SK-N-SH (cell line): ENCODE results near the gene OGN.

Experiments used
- CHD2 ChIP-seq: fragments of 150-350 bp; IDR thresholded peaks from 2 replicates; pipeline ENCODE4 v1.6.1; 2018; ENCODE audit warnings: low read length; ENCODE audit not compliant: partially characterized antibody
- GABPA ChIP-seq: IDR thresholded peaks from 2 replicates; pipeline ENCODE4 v1.4.0; 2012; ENCODE audit warnings: low read depth, mild to moderate bottlenecking
- GATA2 ChIP-seq: sonication (generic); formaldehyde crosslinking; IDR thresholded peaks from 2 replicates; pipeline ENCODE4 v1.5.0; 2020; ENCODE audit warnings: mild to moderate bottlenecking, missing genetic modification reagents
- JUND ChIP-seq: IDR thresholded peaks from 2 replicates; pipeline ENCODE4 v1.4.0; 2012
- POLR2AphosphoS5 ChIP-seq: IDR thresholded peaks from 2 replicates; pipeline ENCODE4 v1.6.1; 2012; ENCODE audit warnings: low read depth, low read length
- RCOR1 ChIP-seq: fragments of 150-350 bp; IDR thresholded peaks from 2 replicates; pipeline ENCODE4 v1.6.1; 2017; ENCODE audit warnings: antibody characterized with exemption, low read length
- RXRA ChIP-seq: IDR thresholded peaks from 2 replicates; pipeline ENCODE4 v1.4.0; 2012; ENCODE audit warnings: low read depth, mild to moderate bottlenecking, borderline replicate concordance
- TF ChIP-seq, protein P1 (sequence below): fragments of 200-600 bp; sonication (generic); IDR thresholded peaks from 2 replicates; pipeline ENCODE4 v1.6.1; 2017; ENCODE audit warnings: antibody characterized with exemption, mild to moderate bottlenecking, moderate library complexity
- TF ChIP-seq, protein P2 (sequence below): IDR thresholded peaks from 2 replicates; pipeline ENCODE4 v1.6.1; 2012; ENCODE audit warnings: mild to moderate bottlenecking, low read depth, low read length, moderate library complexity
- TF ChIP-seq, protein P3 (sequence below): fragments of 150-350 bp; IDR thresholded peaks from 2 replicates; pipeline ENCODE4 v1.6.1; 2017; ENCODE audit warnings: antibody characterized with exemption, low read length, low read depth, borderline replicate concordance
- TF ChIP-seq, protein P4 (sequence below): IDR thresholded peaks from 2 replicates; pipeline ENCODE4 v1.4.0; 2012; ENCODE audit warnings: low read depth

DNA sequence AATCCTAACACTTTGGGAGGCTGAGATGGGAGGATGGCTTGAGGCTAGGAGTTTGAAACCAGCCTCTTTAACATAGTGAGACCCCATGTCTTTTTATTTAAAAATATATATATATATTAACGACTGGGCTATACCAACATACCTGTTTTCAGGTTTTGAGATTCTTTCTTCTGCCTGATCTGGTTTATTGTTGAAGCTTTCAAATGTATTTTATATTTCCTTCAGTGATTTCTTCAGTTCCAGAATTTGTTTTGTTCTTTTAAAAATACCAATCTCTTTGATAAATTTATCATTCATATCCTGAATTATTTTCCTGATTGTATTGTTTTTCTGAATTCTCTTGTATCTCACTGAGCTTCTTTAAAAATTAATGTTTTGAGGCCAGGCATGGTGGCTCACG is 31.2 kb downstream of the OGN start:
- TF ChIP-seq CHD2 (no peak), POLR2AphosphoS5 (no peak), GATA2 (CRISPR knock-in tag) (no peak), RCOR1 (no peak), JUND (no peak), GABPA (no peak), RXRA (no peak)
- TF ChIP-seq, protein P1, sequence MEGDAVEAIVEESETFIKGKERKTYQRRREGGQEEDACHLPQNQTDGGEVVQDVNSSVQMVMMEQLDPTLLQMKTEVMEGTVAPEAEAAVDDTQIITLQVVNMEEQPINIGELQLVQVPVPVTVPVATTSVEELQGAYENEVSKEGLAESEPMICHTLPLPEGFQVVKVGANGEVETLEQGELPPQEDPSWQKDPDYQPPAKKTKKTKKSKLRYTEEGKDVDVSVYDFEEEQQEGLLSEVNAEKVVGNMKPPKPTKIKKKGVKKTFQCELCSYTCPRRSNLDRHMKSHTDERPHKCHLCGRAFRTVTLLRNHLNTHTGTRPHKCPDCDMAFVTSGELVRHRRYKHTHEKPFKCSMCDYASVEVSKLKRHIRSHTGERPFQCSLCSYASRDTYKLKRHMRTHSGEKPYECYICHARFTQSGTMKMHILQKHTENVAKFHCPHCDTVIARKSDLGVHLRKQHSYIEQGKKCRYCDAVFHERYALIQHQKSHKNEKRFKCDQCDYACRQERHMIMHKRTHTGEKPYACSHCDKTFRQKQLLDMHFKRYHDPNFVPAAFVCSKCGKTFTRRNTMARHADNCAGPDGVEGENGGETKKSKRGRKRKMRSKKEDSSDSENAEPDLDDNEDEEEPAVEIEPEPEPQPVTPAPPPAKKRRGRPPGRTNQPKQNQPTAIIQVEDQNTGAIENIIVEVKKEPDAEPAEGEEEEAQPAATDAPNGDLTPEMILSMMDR = no peak
- TF ChIP-seq, protein P2, sequence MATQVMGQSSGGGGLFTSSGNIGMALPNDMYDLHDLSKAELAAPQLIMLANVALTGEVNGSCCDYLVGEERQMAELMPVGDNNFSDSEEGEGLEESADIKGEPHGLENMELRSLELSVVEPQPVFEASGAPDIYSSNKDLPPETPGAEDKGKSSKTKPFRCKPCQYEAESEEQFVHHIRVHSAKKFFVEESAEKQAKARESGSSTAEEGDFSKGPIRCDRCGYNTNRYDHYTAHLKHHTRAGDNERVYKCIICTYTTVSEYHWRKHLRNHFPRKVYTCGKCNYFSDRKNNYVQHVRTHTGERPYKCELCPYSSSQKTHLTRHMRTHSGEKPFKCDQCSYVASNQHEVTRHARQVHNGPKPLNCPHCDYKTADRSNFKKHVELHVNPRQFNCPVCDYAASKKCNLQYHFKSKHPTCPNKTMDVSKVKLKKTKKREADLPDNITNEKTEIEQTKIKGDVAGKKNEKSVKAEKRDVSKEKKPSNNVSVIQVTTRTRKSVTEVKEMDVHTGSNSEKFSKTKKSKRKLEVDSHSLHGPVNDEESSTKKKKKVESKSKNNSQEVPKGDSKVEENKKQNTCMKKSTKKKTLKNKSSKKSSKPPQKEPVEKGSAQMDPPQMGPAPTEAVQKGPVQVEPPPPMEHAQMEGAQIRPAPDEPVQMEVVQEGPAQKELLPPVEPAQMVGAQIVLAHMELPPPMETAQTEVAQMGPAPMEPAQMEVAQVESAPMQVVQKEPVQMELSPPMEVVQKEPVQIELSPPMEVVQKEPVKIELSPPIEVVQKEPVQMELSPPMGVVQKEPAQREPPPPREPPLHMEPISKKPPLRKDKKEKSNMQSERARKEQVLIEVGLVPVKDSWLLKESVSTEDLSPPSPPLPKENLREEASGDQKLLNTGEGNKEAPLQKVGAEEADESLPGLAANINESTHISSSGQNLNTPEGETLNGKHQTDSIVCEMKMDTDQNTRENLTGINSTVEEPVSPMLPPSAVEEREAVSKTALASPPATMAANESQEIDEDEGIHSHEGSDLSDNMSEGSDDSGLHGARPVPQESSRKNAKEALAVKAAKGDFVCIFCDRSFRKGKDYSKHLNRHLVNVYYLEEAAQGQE = no peak
- TF ChIP-seq, protein P3, sequence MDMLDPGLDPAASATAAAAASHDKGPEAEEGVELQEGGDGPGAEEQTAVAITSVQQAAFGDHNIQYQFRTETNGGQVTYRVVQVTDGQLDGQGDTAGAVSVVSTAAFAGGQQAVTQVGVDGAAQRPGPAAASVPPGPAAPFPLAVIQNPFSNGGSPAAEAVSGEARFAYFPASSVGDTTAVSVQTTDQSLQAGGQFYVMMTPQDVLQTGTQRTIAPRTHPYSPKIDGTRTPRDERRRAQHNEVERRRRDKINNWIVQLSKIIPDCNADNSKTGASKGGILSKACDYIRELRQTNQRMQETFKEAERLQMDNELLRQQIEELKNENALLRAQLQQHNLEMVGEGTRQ = no peak
- TF ChIP-seq, protein P4, sequence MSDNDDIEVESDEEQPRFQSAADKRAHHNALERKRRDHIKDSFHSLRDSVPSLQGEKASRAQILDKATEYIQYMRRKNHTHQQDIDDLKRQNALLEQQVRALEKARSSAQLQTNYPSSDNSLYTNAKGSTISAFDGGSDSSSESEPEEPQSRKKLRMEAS = no peak
